GM18502 (cell line): ENCODE measurements around the gene ECM2.

Source experiments
- ATAC-seq: cut with Tn5 transposase; IDR thresholded peaks from one replicate; pipeline ENCODE4 v1.9.1; 2021; ENCODE audit warnings: mild to moderate bottlenecking; ENCODE audit not compliant: unreplicated experiment, poor library complexity

The ECM2 gene

GRCh38 chr9:92528522-92528849, 7.3 kb downstream of the ECM2 start:
- no peak for ATAC-seq

- no peak for ATAC-seq
These were observed 7.8 kb downstream of the ECM2 start for GRCh38 chr9:92527832-92528521.

- no peak for ATAC-seq
These were observed 8.4 kb downstream of the ECM2 start for GRCh38 chr9:92527291-92527828.

GRCh38 chr9:92525306-92525705, 10.5 kb downstream of the ECM2 start:
- ATAC-seq, result no peak

- no peak for ATAC-seq
These were observed 10.9 kb downstream of the ECM2 start for GRCh38 chr9:92524881-92525280.

- no peak for ATAC-seq
These were observed 12.5 kb downstream of the ECM2 start for GRCh38 chr9:92522983-92523970.

GRCh38 chr9:92520837-92521236, 15.0 kb downstream of the ECM2 start:
- no peak for ATAC-seq

- no peak for ATAC-seq
These were observed 17.6 kb downstream of the ECM2 start for GRCh38 chr9:92518199-92518598.

- no peak for ATAC-seq
These were observed 18.7 kb downstream of the ECM2 start for GRCh38 chr9:92517046-92517445.

GRCh38 chr9:92516521-92516920, 19.3 kb downstream of the ECM2 start:
- no peak for ATAC-seq

- ATAC-seq, result no peak
These were observed 21.2 kb downstream of the ECM2 start for GRCh38 chr9:92514635-92515034.

- no peak for ATAC-seq
These were observed 22.4 kb downstream of the ECM2 start for GRCh38 chr9:92513349-92513748.

- no peak for ATAC-seq
These were observed 23.2 kb downstream of the ECM2 start for GRCh38 chr9:92512622-92513021.

GRCh38 chr9:92510747-92511146, 25.0 kb downstream of the ECM2 start:
- no peak for ATAC-seq

- no peak for ATAC-seq
These were observed 26.7 kb downstream of the ECM2 start for GRCh38 chr9:92509050-92509449.

GRCh38 chr9:92508018-92508820, 27.6 kb downstream of the ECM2 start:
- no peak for ATAC-seq

GRCh38 chr9:92507496-92507895, 28.3 kb downstream of the ECM2 start:
- ATAC-seq, result no peak

- no peak for ATAC-seq
These were observed 28.8 kb downstream of the ECM2 start for GRCh38 chr9:92507005-92507404.

GRCh38 chr9:92506184-92506857, 29.5 kb downstream of the ECM2 start:
- ATAC-seq, result no peak

GRCh38 chr9:92504881-92505280, 30.9 kb downstream of the ECM2 start:
- no peak for ATAC-seq
